RWPE1 (cell line): Measurements from ENCODE around the gene IER5L.
"Not testable (repeated sequence)": the region's sequence is repeated elsewhere in the genome, so short reads cannot be mapped to it uniquely, and the experiment has no call there.

ENCODE experiments used
- CTCF ChIA-PET: fragments of 350-600 bp; sonication (Branson Sonifier 250); formaldehyde crosslinking; extraction: SDS; loops from one replicate; lab custom pipeline; 2021; lab: Yijun Ruan, JAX
- POLR2A ChIA-PET: fragments of 400-600 bp; formaldehyde crosslinking; extraction: SDS; loops from one replicate; lab custom pipeline; 2020; ENCODE audit warnings: antibody characterized with exemption; ENCODE audit not compliant: low non-redundant PET; lab: Yijun Ruan, JAX
- DNase-seq: peaks from one replicate; pipeline ENCODE4 v3.0.0; 2012; ENCODE audit warnings: low spot score
- H3K27ac ChIP-seq: fragments of 450-650 bp; 2 replicates; pipeline ENCODE4 v1.5.1; 2017
- TF ChIP-seq, protein P1 (sequence below): fragments of 450-650 bp; conservative IDR thresholded peaks from 2 replicates; pipeline ENCODE4 v1.5.1; 2017; ENCODE audit warnings: low read depth, mild to moderate bottlenecking

Gene IER5L

DNA sequence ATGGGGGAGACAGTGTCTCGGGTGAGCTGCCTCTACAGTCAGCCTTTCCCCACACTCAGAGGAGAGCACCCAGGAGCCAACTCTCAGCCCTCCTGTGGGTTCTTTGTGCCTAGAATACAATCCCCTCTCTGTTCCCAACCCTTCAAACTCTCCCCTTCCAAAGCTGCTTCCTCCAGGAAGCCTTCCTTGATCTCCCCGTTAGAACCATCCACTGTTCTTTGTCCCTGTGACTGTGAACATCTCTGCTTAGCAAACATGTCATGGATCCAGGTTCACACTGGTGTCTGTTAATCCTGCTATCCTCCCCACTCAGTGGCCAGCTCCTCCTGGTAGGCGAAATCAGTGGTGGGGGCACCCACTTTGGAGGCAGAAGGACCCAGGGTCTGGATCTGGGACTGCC lies 16.2 kb upstream of the IER5L start:
- ChIA-PET POLR2A (no interaction called here), CTCF (interaction anchor here (0.6 to 0.7 kb wide), 4 partner anchors 19 to 544 kb away, joined by 3 to 6 read pairs (median 3); no protein-coding TSS in a partner anchor)
- TF ChIP-seq, protein P1, sequence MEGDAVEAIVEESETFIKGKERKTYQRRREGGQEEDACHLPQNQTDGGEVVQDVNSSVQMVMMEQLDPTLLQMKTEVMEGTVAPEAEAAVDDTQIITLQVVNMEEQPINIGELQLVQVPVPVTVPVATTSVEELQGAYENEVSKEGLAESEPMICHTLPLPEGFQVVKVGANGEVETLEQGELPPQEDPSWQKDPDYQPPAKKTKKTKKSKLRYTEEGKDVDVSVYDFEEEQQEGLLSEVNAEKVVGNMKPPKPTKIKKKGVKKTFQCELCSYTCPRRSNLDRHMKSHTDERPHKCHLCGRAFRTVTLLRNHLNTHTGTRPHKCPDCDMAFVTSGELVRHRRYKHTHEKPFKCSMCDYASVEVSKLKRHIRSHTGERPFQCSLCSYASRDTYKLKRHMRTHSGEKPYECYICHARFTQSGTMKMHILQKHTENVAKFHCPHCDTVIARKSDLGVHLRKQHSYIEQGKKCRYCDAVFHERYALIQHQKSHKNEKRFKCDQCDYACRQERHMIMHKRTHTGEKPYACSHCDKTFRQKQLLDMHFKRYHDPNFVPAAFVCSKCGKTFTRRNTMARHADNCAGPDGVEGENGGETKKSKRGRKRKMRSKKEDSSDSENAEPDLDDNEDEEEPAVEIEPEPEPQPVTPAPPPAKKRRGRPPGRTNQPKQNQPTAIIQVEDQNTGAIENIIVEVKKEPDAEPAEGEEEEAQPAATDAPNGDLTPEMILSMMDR, result no peak
- H3K27ac ChIP-seq, result no peak overlapping the region
- no peak for DNase-seq

DNA sequence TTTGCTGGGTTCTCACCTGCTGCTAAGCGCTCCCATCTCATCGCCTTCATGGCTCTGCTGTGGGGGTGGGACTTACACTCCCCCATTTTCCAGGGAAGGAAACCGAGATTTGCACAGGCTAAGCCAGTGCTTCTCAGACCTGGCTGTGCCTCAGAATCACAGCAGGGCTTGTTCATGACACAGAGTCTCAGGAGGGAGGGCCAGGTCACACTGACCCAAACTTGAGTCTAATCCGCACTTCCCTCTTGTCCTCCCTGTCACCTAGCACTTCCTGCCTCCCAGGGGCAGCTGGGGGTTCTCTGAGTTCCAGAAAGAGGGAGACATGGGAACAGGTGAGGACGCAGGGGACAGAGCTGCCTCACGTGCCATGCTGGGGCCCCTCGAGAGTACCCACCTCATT lies 15.6 kb upstream of the IER5L start:
- no peak overlapping the region for H3K27ac ChIP-seq
- no peak for DNase-seq
- CTCF ChIA-PET, result interaction anchor here (0.5 to 0.6 kb wide), 3 partner anchors 9 to 544 kb away, joined by 3 read pairs; no protein-coding TSS in a partner anchor
- TF ChIP-seq, protein P1, result no peak
- POLR2A ChIA-PET, result interaction anchor here (0.6 kb wide), 1 partner anchor 152 kb away, joined by 4 read pairs; no protein-coding TSS in a partner anchor

DNA sequence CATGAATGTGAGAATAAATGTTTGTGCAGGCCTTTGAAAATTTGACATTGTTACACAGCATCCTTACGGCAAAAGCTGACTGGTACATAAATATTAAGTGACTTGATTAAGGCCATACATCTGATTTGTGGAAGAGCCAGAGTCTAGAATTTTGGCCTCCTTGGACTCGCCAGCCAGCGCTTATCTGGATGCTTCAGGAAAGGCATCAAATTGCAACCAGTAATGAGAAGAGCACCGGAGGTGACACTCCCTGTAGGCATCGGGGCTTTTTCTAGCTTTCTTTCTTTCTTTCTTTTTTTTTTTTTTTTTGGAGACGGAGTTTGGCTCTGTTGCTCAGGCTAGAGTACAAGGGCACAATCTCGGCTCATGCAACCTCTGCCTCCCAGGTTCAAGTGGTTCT lies 13.2 kb upstream of the IER5L start:
- TF ChIP-seq, protein P1, result no peak
- no peak overlapping the region for H3K27ac ChIP-seq
- POLR2A ChIA-PET, result interaction anchor here (0.6 to 1.0 kb wide), 3 partner anchors 13 to 446 kb away, joined by 3 to 4 read pairs (median 3); partner anchors contain the start of gene IER5L
- DNase-seq, result no peak
- CTCF ChIA-PET, result interaction anchor here (0.5 to 1.6 kb wide), 4 partner anchors 75 to 433 kb away, joined by 3 to 4 read pairs (median 3); no protein-coding TSS in a partner anchor

DNA sequence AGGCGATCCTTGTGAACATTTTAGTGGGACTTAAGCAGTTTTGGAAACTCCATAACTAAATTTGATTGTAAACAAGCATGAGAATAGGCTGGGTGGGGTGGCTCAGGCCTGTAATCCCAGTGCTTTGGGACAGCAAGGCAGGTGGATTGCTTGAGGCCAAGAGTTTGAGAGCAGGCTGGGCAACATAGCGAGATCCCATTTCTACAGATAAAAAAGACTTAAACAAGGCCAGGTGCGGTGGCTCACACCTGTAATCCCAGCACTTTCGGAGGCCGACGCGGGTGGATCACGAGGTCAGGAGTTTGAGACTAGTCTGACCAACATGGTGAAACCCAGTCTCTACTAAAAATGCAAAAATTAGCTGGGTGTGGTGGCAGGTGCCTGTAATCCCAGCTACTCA lies 11.9 kb upstream of the IER5L start:
- POLR2A ChIA-PET, result interaction anchor here (1.8 kb wide), 1 partner anchor 12 kb away, joined by 5 read pairs; the partner anchor contains the start of gene IER5L
- CTCF ChIA-PET, H3K27ac ChIP-seq, DNase-seq: not testable (repeated sequence)

DNA sequence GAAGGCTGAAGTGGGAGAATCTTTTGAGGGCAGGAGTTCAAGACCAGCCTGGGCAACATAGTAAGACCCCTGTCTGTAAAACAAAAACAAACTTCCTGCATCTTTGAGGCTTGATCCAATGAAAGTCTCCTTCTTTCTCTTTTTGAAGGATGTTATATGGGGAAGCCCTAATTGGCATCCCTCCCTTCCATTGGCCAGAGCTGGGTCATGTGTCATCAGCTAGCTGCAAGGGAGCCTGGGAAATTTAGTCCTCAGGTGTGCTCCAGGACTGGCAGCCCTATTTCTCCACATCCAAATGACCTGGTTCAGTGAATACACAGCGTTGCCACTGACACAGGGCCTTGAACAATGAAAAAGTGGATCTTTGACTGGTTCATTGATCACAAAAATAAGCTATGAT lies 9.0 kb upstream of the IER5L start:
- ChIA-PET POLR2A (interaction anchor here (1.7 kb wide), 1 partner anchor 9 kb away, joined by 4 read pairs; the partner anchor contains the start of gene IER5L), CTCF (interaction anchor here (0.6 to 1.1 kb wide), 4 partner anchors 11 to 433 kb away, joined by 3 to 6 read pairs (median 4); no protein-coding TSS in a partner anchor)
- TF ChIP-seq, protein P1, result no peak
- H3K27ac ChIP-seq, result no peak overlapping the region
- no peak for DNase-seq

DNA sequence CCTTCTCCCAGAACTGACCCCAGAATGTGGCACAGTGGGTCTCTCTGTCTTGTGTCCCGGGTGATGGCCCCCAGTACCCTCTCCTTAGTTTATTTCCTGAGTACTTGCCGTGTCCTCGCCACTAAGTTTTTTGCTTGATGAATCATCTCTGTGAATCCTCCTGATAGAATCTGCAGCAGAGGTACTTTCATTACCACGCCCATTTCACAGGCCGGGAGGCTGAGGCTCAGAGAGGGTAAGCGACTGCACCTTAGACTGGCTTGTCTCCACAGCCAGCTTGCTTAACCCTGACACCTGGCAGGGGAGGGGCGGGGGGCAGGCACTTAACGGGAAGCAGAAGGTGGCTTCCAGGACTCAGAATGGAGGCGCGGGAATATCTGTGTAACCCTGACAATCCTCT lies 7.9 kb upstream of the IER5L start:
- ChIA-PET CTCF (interaction anchor here (0.7 kb wide), 1 partner anchor 8 kb away, joined by 3 read pairs; the partner anchor contains the start of gene IER5L), POLR2A (interaction anchor here (1.7 kb wide), 1 partner anchor 8 kb away, joined by 4 read pairs; the partner anchor contains the start of gene IER5L)
- no peak for DNase-seq
- TF ChIP-seq, protein P1, result no peak
- H3K27ac ChIP-seq, result no peak overlapping the region

DNA sequence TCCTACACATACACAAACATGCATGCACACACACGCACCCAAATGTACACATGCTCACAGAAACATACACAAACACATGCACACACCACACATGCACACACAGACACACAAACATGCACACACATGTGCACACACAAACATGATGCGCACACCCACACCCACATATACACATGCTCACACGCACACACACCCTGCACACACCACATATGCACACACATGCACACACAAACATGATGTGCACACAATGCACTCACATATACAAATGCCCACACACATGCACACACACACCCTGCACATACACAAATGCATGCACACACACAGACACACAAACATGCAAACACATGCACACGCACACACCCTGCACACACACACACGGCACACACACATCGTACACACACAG lies 7.3 kb upstream of the IER5L start:
- CTCF ChIA-PET, result no interaction called here
- TF ChIP-seq, protein P1, result no peak
- POLR2A ChIA-PET, result no interaction called here
- no peak for DNase-seq
- no peak overlapping the region for H3K27ac ChIP-seq
